HCT116 (cell line): ENCODE measurements around the gene MTPN. TPM values are rescaled to one million over a fixed set of nuclear protein-coding genes. Genes with fewer than 3 reads are reported as not detected.

Experiments
- ATAC-seq: fragments of 200-7000 bp; cut with Tn5 transposase; 2 replicates; pipeline ENCODE4 v1.9.1; 2020; ENCODE audit warnings: mild to moderate bottlenecking, moderate library complexity
- BruUV-seq: library from RNA; stranded (reverse); fragments of 400-500 nt; replicated peaks from 2 replicates; lab custom pipeline; 2021; lab: Mats Ljungman, UMichigan
- CTCF ChIA-PET: fragments of 300-600 bp; sonication (Branson Sonifier 250); formaldehyde crosslinking; loops from one replicate; lab custom pipeline; 2021; ENCODE audit warnings: antibody characterized with exemption; lab: Charles Lee
- POLR2A ChIA-PET: fragments of 300-600, 350-600 bp; sonication (Branson Sonifier 250); formaldehyde crosslinking; loops from one replicate; lab custom pipeline; 2021; ENCODE audit warnings: antibody characterized with exemption; lab: Charles Lee
- RAD21 ChIA-PET, 2 experiments: fragments of 300-600 bp; sonication (Branson Sonifier 250); formaldehyde crosslinking; loops; one replicate each; lab custom pipeline; 2023; ENCODE audit warnings: low total read pairs in 2 of 2; ENCODE audit not compliant: uncharacterized antibody in 2 of 2, unreplicated experiment in 2 of 2, low non-redundant PET in 1 of 2; lab: Charles Lee
- DNase-seq: peaks from one replicate; pipeline ENCODE4 v3.0.0-alpha.2; 2010; ENCODE audit warnings: low read depth, low spot score
- H2AFZ ChIP-seq: fragments of 200-600 bp; shearing (Covaris generic), sonication (generic); 2 replicates; pipeline ENCODE4 v1.6.1; 2017; ENCODE audit warnings: low read depth, mixed run types, mixed read lengths, antibody characterized with exemption, low read length; ENCODE audit not compliant: poor library complexity, severe bottlenecking
- H3K27ac ChIP-seq: 2 replicates; pipeline ENCODE4 v1.5.1; 2012; ENCODE audit warnings: low read depth, low read length
- H3K27me3 ChIP-seq: fragments of 200-600 bp; sonication (generic); 2 replicates; pipeline ENCODE4 v1.6.1; 2016; ENCODE audit warnings: mixed run types, low read length, mixed read lengths; ENCODE audit not compliant: insufficient read depth
- H3K36me3 ChIP-seq, 2 experiments: fragments of 200-500 bp in 1 of 2; fragments of 200-600 bp in 1 of 2; sonication (Bioruptor generic) in 1 of 2; sonication (generic) in 1 of 2; 2 replicates each; pipeline versions ENCODE4 v1.5.1 to v1.6.1; 2014 to 2016; ENCODE audit warnings: low read length in 2 of 2, inconsistent platforms in 1 of 2, mixed read lengths in 1 of 2, mixed run types in 1 of 2; ENCODE audit not compliant: insufficient read depth in 2 of 2, control insufficient read depth in 1 of 2
- H3K4me1 ChIP-seq, 2 experiments: fragments of 200-600 bp in 1 of 2; sonication (generic) in 1 of 2; 2 replicates each; pipeline versions ENCODE4 v1.5.1 to v1.6.1; 2012 to 2017; ENCODE audit warnings: low read length in 2 of 2, inconsistent platforms in 1 of 2, mild to moderate bottlenecking in 1 of 2, mixed read lengths in 1 of 2, mixed run types in 1 of 2, moderate library complexity in 1 of 2; ENCODE audit not compliant: insufficient read depth in 2 of 2, control insufficient read depth in 1 of 2
- H3K4me2 ChIP-seq: fragments of 200-600 bp; sonication (generic); 2 replicates; pipeline ENCODE4 v1.6.1; 2017; ENCODE audit warnings: mixed run types, low read length, mixed read lengths
- H3K4me3 ChIP-seq, 2 experiments: fragments of 200-600 bp in 1 of 2; sonication (generic) in 1 of 2; replicated peaks in 1 of 2; 2 replicates each; pipeline ENCODE4 v1.5.1; 2011 to 2016; ENCODE audit warnings: low read length in 2 of 2, control low read depth in 1 of 2, low read depth in 1 of 2, mild to moderate bottlenecking in 1 of 2, mixed read lengths in 1 of 2, mixed run types in 1 of 2
- H3K79me2 ChIP-seq: fragments of 200-600 bp; sonication (generic); 2 replicates; pipeline ENCODE4 v1.6.1; 2017; ENCODE audit warnings: mild to moderate bottlenecking, mixed run types, low read length, moderate library complexity, mixed read lengths; ENCODE audit not compliant: insufficient read depth
- H3K9ac ChIP-seq: fragments of 200-600 bp; sonication (generic); 2 replicates; pipeline ENCODE4 v1.6.1; 2016; ENCODE audit warnings: low read length, mixed read lengths
- H3K9me2 ChIP-seq: fragments of 200-600 bp; sonication (generic), shearing (Covaris generic); 2 replicates; pipeline ENCODE4 v1.6.1; 2017; ENCODE audit warnings: mixed run types, mild to moderate bottlenecking, moderate library complexity; ENCODE audit not compliant: insufficient read depth
- H3K9me3 ChIP-seq, 2 experiments: fragments of 200-500 bp in 1 of 2; fragments of 200-600 bp in 1 of 2; sonication (Bioruptor generic) in 1 of 2; sonication (generic) in 1 of 2; 2 replicates each; pipeline ENCODE4 v1.6.1; 2014 to 2017; ENCODE audit warnings: low read length in 2 of 2, mixed read lengths in 2 of 2, inconsistent platforms in 1 of 2, low read depth in 1 of 2, mild to moderate bottlenecking in 1 of 2, mixed run types in 1 of 2, moderate library complexity in 1 of 2; ENCODE audit not compliant: control insufficient read depth in 1 of 2, insufficient read depth in 1 of 2
- H4K20me1 ChIP-seq: fragments of 200-600 bp; sonication (generic), shearing (Covaris generic); 2 replicates; pipeline ENCODE4 v1.6.1; 2017; ENCODE audit warnings: mixed run types, mild to moderate bottlenecking, moderate library complexity; ENCODE audit not compliant: insufficient read depth
- CBX3 ChIP-seq: IDR thresholded peaks from 2 replicates; pipeline ENCODE4 v1.6.1; 2012; ENCODE audit warnings: low read depth
- ELF1 ChIP-seq: IDR thresholded peaks from 2 replicates; pipeline ENCODE4 v1.6.1; 2012; ENCODE audit warnings: low read depth, borderline replicate concordance
- EZH2 ChIP-seq: fragments of 200-600 bp; sonication (generic); IDR thresholded peaks from 2 replicates; pipeline ENCODE4 v1.6.1; 2017; ENCODE audit warnings: antibody characterized with exemption, mixed run types
- FOSL1 ChIP-seq: IDR thresholded peaks from 2 replicates; pipeline ENCODE4 v1.6.1; 2012; ENCODE audit warnings: low read depth
- POLR2A ChIP-seq: IDR thresholded peaks from 2 replicates; pipeline ENCODE4 v1.7.0; 2011; ENCODE audit warnings: borderline replicate concordance; ENCODE audit not compliant: insufficient read depth, insufficient read length; ENCODE audit errors: extremely low read depth
- RAD21 ChIP-seq: IDR thresholded peaks from 2 replicates; pipeline ENCODE4 v1.6.1; 2012; ENCODE audit warnings: low read depth, mild to moderate bottlenecking
- SIN3A ChIP-seq: IDR thresholded peaks from 2 replicates; pipeline ENCODE4 v1.6.1; 2012; ENCODE audit warnings: low read depth
- intact Hi-C: fragments of 100-400 bp; cut with micrococcal nuclease; formaldehyde crosslinking; loops from 2 replicates; pipeline ENCODE4 v1.10.0; 2022
- total RNA-seq: library from RNA; stranded (reverse); gene quantifications from one replicate; pipeline ENCODE4 v1.2.1, GENCODE V29; 2021; ENCODE audit not compliant: unreplicated experiment
- TF ChIP-seq, protein P1 (sequence below): IDR thresholded peaks from 2 replicates; pipeline ENCODE4 v1.6.1; 2011; ENCODE audit warnings: mild to moderate bottlenecking, low read length, moderate library complexity; ENCODE audit not compliant: insufficient replicate concordance; ENCODE audit errors: extremely low read depth
- TF ChIP-seq, protein P2 (sequence below): IDR thresholded peaks from 2 replicates; pipeline ENCODE4 v1.6.1; 2012; ENCODE audit warnings: low read depth
- TF ChIP-seq, protein P3 (sequence below): IDR thresholded peaks from 2 replicates; pipeline ENCODE4 v1.6.1; 2012
- TF ChIP-seq, protein P4 (sequence below): IDR thresholded peaks from 2 replicates; pipeline ENCODE4 v1.6.1; 2012

MTPN gene
- total RNA-seq, 1 experiment from 2014 or later, result 152 TPM

DNA sequence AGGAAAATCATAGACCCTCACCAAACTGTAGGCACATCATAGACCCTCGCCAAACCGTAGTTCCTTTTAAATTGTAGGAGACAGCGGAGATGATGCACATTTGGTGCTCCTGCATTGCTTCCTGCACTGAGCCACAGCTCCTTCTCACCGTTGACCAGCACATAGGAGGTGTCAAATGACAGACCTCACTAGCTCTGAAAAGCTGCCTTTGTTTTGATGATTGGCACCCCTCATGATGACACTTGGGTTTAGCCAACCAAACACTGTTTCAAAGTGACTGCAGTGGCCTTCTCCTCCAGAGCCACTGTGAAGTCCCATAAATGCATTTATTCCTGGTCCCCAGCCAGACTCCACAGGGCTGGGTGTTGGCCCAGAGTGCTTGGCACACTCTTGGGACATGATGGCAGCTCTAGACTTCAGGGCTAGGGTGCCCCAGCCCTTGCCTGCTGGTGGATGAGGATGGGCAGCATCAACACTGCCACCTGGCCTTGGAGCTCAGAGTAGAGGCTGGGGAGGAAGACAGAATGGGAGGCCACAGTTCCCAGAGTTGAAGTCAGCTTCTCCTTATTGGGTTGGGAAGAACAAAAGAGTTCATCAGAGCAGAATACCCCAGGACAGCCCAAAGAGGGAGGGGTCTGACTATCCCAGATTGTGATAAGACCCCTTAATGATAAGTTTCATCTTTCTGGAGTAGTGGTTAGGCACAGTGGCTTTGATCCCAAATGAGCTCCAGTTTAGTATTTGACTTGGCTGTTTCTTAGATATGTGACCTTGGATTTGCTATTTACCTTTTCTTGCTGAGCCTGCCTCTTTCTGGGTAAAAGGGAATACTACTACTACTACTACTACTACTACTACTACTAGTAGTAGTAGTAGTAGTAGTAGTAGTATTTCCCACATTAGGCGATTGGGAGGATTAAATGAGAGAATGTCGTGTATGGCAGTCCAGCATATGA lies 75.3 kb downstream of the MTPN start:
- Histone ChIP-seq H3K4me1 (no peaks in the 10 kb centered on the region), H3K27me3 (no peaks in the 10 kb centered on the region), H3K9me2 (no peaks in the 10 kb centered on the region), H3K9ac (no peak overlapping the region), H3K79me2 (no peaks in the 10 kb centered on the region), H3K9me3 (no peaks in the 10 kb centered on the region), H3K27ac (no peak overlapping the region), H2AFZ (no peak overlapping the region), H3K36me3 (no peaks in the 10 kb centered on the region), H3K4me3 (no peak overlapping the region), H4K20me1 (no peaks in the 10 kb centered on the region), H3K4me2 (no peak overlapping the region)
- CTCF ChIA-PET, result no interaction called here
- DNase-seq, result no peak
- BruUV-seq, result no TSS peak
- POLR2A ChIA-PET, result no interaction called here
- no peak for ATAC-seq
- intact Hi-C loops, result no loop called here
- TF ChIP-seq, protein P1, sequence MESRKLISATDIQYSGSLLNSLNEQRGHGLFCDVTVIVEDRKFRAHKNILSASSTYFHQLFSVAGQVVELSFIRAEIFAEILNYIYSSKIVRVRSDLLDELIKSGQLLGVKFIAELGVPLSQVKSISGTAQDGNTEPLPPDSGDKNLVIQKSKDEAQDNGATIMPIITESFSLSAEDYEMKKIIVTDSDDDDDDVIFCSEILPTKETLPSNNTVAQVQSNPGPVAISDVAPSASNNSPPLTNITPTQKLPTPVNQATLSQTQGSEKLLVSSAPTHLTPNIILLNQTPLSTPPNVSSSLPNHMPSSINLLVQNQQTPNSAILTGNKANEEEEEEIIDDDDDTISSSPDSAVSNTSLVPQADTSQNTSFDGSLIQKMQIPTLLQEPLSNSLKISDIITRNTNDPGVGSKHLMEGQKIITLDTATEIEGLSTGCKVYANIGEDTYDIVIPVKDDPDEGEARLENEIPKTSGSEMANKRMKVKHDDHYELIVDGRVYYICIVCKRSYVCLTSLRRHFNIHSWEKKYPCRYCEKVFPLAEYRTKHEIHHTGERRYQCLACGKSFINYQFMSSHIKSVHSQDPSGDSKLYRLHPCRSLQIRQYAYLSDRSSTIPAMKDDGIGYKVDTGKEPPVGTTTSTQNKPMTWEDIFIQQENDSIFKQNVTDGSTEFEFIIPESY, result no peak
- RAD21 ChIA-PET, result no interaction called here

DNA sequence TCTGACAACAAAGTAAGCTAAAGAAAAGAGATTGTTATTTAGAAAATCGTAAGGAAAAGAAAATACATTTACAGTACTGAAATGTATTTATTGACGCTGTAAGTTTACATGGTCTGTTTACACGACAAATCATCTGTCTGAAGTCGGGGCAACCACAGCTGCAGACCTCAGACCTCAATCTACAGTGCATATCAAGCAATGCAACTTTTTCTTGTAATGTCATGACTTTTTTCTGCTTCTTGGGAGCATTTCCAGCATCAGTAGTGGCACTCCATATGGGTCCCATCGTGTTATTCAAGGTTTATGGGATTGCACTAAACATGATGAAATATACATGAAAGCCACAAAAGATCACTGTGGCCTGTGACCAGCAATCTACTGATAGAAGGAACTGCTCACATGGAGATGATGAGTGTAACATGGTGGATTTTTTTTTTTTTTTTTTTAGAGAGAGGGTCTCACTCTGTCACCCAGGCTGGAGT lies 77.1 kb downstream of the MTPN start:
- no peaks in the 10 kb centered on the region for H3K9me3 ChIP-seq
- CTCF ChIA-PET, result no interaction called here
- H3K9ac ChIP-seq, result no peak overlapping the region
- intact Hi-C loops, result no loop called here
- no peaks in the 10 kb centered on the region for H3K36me3 ChIP-seq
- no peaks in the 10 kb centered on the region for H3K9me2 ChIP-seq
- no peaks in the 10 kb centered on the region for H3K79me2 ChIP-seq
- DNase-seq, result no peak
- H3K4me2 ChIP-seq, result no peak overlapping the region
- H4K20me1 ChIP-seq, result no peaks in the 10 kb centered on the region
- H3K27ac ChIP-seq, result no peak overlapping the region
- H3K4me3 ChIP-seq, result no peak overlapping the region
- H3K4me1 ChIP-seq, result no peaks in the 10 kb centered on the region
- H2AFZ ChIP-seq, result no peak overlapping the region
- no peaks in the 10 kb centered on the region for H3K27me3 ChIP-seq
- ATAC-seq, result no peak
- POLR2A ChIA-PET, result no interaction called here
- BruUV-seq, result no TSS peak
- RAD21 ChIA-PET, result no interaction called here
- no peak for TF ChIP-seq ELF1
- TF ChIP-seq, protein P2, sequence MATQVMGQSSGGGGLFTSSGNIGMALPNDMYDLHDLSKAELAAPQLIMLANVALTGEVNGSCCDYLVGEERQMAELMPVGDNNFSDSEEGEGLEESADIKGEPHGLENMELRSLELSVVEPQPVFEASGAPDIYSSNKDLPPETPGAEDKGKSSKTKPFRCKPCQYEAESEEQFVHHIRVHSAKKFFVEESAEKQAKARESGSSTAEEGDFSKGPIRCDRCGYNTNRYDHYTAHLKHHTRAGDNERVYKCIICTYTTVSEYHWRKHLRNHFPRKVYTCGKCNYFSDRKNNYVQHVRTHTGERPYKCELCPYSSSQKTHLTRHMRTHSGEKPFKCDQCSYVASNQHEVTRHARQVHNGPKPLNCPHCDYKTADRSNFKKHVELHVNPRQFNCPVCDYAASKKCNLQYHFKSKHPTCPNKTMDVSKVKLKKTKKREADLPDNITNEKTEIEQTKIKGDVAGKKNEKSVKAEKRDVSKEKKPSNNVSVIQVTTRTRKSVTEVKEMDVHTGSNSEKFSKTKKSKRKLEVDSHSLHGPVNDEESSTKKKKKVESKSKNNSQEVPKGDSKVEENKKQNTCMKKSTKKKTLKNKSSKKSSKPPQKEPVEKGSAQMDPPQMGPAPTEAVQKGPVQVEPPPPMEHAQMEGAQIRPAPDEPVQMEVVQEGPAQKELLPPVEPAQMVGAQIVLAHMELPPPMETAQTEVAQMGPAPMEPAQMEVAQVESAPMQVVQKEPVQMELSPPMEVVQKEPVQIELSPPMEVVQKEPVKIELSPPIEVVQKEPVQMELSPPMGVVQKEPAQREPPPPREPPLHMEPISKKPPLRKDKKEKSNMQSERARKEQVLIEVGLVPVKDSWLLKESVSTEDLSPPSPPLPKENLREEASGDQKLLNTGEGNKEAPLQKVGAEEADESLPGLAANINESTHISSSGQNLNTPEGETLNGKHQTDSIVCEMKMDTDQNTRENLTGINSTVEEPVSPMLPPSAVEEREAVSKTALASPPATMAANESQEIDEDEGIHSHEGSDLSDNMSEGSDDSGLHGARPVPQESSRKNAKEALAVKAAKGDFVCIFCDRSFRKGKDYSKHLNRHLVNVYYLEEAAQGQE, result no peak
- no peak for TF ChIP-seq RAD21
- TF ChIP-seq, protein P3, sequence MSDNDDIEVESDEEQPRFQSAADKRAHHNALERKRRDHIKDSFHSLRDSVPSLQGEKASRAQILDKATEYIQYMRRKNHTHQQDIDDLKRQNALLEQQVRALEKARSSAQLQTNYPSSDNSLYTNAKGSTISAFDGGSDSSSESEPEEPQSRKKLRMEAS, result no peak
- TF ChIP-seq CBX3, result no peak
- no peak for TF ChIP-seq POLR2A
- TF ChIP-seq FOSL1, result no peak
- no peak for TF ChIP-seq EZH2
- no peak for TF ChIP-seq SIN3A
- TF ChIP-seq, protein P4, sequence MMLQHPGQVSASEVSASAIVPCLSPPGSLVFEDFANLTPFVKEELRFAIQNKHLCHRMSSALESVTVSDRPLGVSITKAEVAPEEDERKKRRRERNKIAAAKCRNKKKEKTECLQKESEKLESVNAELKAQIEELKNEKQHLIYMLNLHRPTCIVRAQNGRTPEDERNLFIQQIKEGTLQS, result no peak
